ENCODE results near the gene MINDY1.

- TF ChIP-seq, protein P1, sequence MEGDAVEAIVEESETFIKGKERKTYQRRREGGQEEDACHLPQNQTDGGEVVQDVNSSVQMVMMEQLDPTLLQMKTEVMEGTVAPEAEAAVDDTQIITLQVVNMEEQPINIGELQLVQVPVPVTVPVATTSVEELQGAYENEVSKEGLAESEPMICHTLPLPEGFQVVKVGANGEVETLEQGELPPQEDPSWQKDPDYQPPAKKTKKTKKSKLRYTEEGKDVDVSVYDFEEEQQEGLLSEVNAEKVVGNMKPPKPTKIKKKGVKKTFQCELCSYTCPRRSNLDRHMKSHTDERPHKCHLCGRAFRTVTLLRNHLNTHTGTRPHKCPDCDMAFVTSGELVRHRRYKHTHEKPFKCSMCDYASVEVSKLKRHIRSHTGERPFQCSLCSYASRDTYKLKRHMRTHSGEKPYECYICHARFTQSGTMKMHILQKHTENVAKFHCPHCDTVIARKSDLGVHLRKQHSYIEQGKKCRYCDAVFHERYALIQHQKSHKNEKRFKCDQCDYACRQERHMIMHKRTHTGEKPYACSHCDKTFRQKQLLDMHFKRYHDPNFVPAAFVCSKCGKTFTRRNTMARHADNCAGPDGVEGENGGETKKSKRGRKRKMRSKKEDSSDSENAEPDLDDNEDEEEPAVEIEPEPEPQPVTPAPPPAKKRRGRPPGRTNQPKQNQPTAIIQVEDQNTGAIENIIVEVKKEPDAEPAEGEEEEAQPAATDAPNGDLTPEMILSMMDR (IDR thresholded peaks at IDR 0.05): no peak
- no peak for TF ChIP-seq EZH2 (IDR thresholded peaks at IDR 0.05; ENCODE audit: borderline replicate concordance, insufficient read depth, low read depth, low read length, poor library complexity, severe bottlenecking)
Observed at GRCh38 chr1:150966011-150966410, 40.7 kb downstream of the MINDY1 start.

Measured in B cell (primary cell).